Cardiac muscle cell (in vitro differentiated cells and primary cell): ENCODE data around the gene TLR9. TPM values are rescaled to one million over a fixed set of nuclear protein-coding genes. Genes with fewer than 3 reads are reported as not detected.

Source experiments
- DNase-seq, 2 donors: peaks; one replicate each; pipeline versions ENCODE4 v3.0.0 to v3.0.0-alpha.2; 2010 to 2017; ENCODE audit warnings: low read depth in 1 of 2, low spot score in 1 of 2
- H3K27ac ChIP-seq: fragments of 200-600 bp; sonication (generic); 2 replicates; pipeline ENCODE4 v1.5.1; 2016
- H3K27me3 ChIP-seq: fragments of 200-600 bp; sonication (generic); 2 replicates; pipeline ENCODE4 v1.6.0; 2016; ENCODE audit warnings: control low read depth
- H3K36me3 ChIP-seq: fragments of 200-600 bp; sonication (generic); 2 replicates; pipeline ENCODE4 v1.5.1; 2016; ENCODE audit warnings: control low read depth
- H3K4me1 ChIP-seq: fragments of 200-600 bp; sonication (generic); 2 replicates; pipeline ENCODE4 v1.8.1; 2017; ENCODE audit warnings: low read depth, mild to moderate bottlenecking, mixed run types
- H3K4me3 ChIP-seq: fragments of 200-600 bp; sonication (generic); 2 replicates; pipeline ENCODE4 v1.5.1; 2016; ENCODE audit warnings: mild to moderate bottlenecking
- H3K9me3 ChIP-seq: fragments of 200-600 bp; sonication (generic); 2 replicates; pipeline ENCODE4 v1.5.1; 2017; ENCODE audit warnings: low read depth, mild to moderate bottlenecking, control low read depth
- polyA plus RNA-seq: library from polyadenylated mRNA; unstranded; fragments of >200 nt; fragmentation: Nextera tagmentation; extraction: Ambion mirVana; gene quantifications from 2 replicates; pipeline ENCODE4 v1.2.1, GENCODE V29; 2016
- total RNA-seq: library from RNA; depleted of rRNA; stranded (reverse); fragments of >200 nt; gene quantifications from 2 replicates; pipeline ENCODE4 v1.2.3, GENCODE V29; 2016
- TF ChIP-seq, protein P1 (sequence below): IDR thresholded peaks from 2 replicates; pipeline ENCODE4 v1.5.1; 2012; ENCODE audit warnings: low read depth, mild to moderate bottlenecking, low read length

The TLR9 gene
- total and polyA plus RNA-seq, 2 experiments from 2014 or later = 0.15 TPM; not detected in 1

DNA sequence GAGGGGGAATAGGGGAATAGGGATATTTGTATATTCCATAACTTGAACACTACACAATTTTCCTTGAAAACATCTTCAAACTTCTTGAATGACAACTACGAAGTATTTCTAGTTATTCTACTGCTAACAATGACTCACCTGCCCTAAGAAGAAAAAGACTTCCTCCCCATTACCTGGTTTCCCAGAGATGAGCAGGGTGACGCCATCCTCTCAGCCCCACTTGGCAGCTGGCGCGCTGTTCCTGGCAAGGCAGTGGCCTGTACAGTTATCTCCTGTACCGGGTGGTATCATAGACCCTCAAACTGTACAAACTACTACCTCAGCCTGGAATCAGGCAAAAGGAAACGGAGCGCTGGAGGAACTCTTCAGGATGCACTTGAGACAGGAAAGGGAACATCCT is 42.6 kb upstream of the TLR9 start:
- TF ChIP-seq, protein P1, sequence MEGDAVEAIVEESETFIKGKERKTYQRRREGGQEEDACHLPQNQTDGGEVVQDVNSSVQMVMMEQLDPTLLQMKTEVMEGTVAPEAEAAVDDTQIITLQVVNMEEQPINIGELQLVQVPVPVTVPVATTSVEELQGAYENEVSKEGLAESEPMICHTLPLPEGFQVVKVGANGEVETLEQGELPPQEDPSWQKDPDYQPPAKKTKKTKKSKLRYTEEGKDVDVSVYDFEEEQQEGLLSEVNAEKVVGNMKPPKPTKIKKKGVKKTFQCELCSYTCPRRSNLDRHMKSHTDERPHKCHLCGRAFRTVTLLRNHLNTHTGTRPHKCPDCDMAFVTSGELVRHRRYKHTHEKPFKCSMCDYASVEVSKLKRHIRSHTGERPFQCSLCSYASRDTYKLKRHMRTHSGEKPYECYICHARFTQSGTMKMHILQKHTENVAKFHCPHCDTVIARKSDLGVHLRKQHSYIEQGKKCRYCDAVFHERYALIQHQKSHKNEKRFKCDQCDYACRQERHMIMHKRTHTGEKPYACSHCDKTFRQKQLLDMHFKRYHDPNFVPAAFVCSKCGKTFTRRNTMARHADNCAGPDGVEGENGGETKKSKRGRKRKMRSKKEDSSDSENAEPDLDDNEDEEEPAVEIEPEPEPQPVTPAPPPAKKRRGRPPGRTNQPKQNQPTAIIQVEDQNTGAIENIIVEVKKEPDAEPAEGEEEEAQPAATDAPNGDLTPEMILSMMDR = no peak
- Histone ChIP-seq H3K27ac (no peak overlapping the region), H3K4me3 (no peak overlapping the region), H3K4me1 (no peaks in the 10 kb centered on the region), H3K36me3 (peaks cover 61% of the 10 kb centered on the region), H3K9me3 (no peaks in the 10 kb centered on the region), H3K27me3 (no peaks in the 10 kb centered on the region)
- DNase-seq = no peak

DNA sequence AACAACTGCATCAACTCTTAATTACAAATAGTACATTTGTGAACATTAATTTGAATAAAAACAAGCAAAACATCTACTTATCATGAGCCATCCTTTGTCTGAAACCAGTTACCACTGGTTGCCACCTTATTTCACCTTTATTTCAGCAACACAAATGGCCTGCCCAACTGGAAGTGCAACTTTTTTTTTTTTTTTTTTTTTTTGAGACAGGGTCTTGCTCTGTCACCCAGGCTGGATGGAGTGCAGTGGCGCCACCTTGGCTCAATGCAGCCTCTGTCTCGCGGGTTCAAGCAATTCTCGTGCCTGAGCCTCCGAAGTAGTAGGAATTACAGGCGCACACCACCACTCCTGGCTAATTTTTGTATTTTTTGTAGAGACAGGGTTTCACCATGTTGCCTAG is 39.9 kb upstream of the TLR9 start:
- Histone ChIP-seq H3K36me3 (peaks cover 74% of the 10 kb centered on the region), H3K4me1 (no peaks in the 10 kb centered on the region), H3K27me3 (no peaks in the 10 kb centered on the region), H3K9me3 (no peaks in the 10 kb centered on the region), H3K4me3 (no peak overlapping the region), H3K27ac (no peak overlapping the region)
- no peak for DNase-seq
- TF ChIP-seq, protein P1 = no peak

- Histone ChIP-seq H3K9me3 (no peaks in the 10 kb centered on the region), H3K4me3 (no peak overlapping the region), H3K27me3 (no peaks in the 10 kb centered on the region), H3K36me3 (peaks cover 80% of the 10 kb centered on the region), H3K4me1 (no peaks in the 10 kb centered on the region), H3K27ac (no peak overlapping the region)
- no peak for DNase-seq
- TF ChIP-seq, protein P1 = no peak
These were observed 37.0 kb upstream of the TLR9 start for GRCh38 chr3:52262447-52262846.

- H3K36me3 ChIP-seq = peaks cover 85% of the 10 kb centered on the region
- no peak for DNase-seq
These were observed 34.0 kb upstream of the TLR9 start for GRCh38 chr3:52259448-52259847.

GRCh38 chr3:52259035-52259434 is 33.6 kb upstream of the TLR9 start:
- Histone ChIP-seq H3K27ac (no peak overlapping the region), H3K9me3 (no peaks in the 10 kb centered on the region), H3K36me3 (peaks cover 85% of the 10 kb centered on the region), H3K27me3 (no peaks in the 10 kb centered on the region), H3K4me3 (no peak overlapping the region), H3K4me1 (no peaks in the 10 kb centered on the region)
- DNase-seq = peak in 1 of 2 donors; percentile 43
- TF ChIP-seq, protein P1 = no peak

More at GRCh38 chr3:52259448-52259847, 34.0 kb upstream of the TLR9 start:
- Histone ChIP-seq H3K27ac (no peak overlapping the region), H3K4me1 (no peaks in the 10 kb centered on the region), H3K4me3 (no peak overlapping the region), H3K9me3 (no peaks in the 10 kb centered on the region), H3K27me3 (no peaks in the 10 kb centered on the region)
- TF ChIP-seq, protein P1 = no peak

- H3K27me3 ChIP-seq = no peaks in the 10 kb centered on the region
- H3K4me3 ChIP-seq = no peak overlapping the region
- no peaks in the 10 kb centered on the region for H3K9me3 ChIP-seq
- TF ChIP-seq, protein P1 = no peak
- H3K27ac ChIP-seq = no peak overlapping the region
- peak in 1 of 2 donors; percentile 62 for DNase-seq
- H3K4me1 ChIP-seq = no peaks in the 10 kb centered on the region
- peaks cover 93% of the 10 kb centered on the region for H3K36me3 ChIP-seq
These were observed 32.5 kb upstream of the TLR9 start for GRCh38 chr3:52257911-52258310.
